Stimulated activated CD4-positive, alpha-beta T cell treated with anti-CD3 and anti-CD28 coated beads, Interleukin-1b, Interleukin-23, amount 100 ng/mL, for 24 hours (primary cell): Measurements from ENCODE around the gene FAM234A.
"Not testable (repeated sequence)": the region's sequence is repeated elsewhere in the genome, so short reads cannot be mapped to it uniquely, and the experiment has no call there.

Source experiments
- DNase-seq, 4 experiments: peaks; one replicate each; pipeline ENCODE4 v3.0.0-alpha.2; 2020; ENCODE audit warnings: low read depth in 4 of 4, low spot score in 1 of 4

FAM234A gene

DNA sequence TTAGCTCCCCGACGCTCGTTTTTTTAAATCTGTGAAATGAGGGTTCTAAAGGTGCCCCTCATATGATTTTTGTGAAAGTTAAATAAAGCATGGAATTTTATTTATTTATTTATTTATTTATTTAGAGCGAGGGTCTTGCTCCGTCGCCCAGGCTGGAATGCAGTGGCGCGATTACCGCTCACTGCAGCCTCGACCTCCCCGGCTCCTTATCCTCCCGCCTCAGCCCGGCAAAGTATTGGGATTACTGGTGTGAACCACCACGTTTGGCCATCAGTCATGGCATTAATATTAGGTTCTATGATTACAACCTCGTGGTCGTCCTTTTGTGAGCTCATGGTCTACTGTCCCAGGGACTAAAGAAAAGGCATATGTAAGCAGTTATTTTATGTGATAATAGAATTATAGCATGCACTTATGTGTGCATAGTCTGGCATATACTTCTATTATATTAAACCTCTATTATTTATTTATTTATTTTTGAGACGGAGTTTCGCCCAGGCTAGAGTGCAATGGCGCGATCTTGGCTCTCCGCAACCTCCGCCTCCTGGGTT is 4.8 kb upstream of the FAM234A start:
- no peak for DNase-seq

DNA sequence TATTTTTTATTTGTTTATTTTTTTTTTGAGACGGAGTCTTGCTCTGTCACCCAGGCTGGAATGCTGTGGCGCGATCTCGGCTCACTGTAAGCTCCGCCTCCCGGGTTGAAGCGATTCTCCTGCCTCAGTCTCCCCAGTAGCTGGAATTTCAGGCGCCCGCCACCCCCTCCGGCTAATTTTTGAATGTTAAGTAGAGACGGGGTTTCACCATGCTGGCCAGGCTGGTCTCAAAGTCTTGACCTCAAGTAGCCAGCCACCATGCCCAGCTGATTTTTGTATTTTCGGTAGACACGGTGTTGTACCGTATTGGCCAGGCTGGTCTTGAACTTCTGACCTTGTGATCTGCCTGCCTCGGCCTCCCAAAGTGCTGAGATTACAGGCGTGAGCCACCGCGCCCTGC is 4.3 kb upstream of the FAM234A start:
- not testable (repeated sequence) for DNase-seq

DNA sequence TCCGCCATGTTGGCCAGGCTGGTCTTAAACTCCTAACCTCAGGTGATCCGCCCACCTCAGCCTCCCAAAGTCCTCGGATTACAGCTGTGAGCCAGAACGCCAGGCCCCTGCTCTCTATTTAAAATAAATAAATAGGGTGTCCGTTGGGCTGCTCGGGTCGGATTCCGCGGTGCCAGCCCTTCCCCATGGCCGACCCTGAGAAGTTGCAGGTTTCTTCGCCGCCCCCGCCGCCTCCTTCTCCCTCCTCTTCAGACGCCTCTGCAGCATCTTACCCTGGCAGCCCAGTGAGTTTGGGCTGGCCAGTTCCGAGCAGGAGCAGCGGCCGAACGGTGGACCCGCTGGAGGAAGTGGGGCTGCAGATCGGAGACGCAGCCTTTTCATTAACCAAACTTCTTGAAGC is 3.7 kb upstream of the FAM234A start:
- DNase-seq, result no peak

DNA sequence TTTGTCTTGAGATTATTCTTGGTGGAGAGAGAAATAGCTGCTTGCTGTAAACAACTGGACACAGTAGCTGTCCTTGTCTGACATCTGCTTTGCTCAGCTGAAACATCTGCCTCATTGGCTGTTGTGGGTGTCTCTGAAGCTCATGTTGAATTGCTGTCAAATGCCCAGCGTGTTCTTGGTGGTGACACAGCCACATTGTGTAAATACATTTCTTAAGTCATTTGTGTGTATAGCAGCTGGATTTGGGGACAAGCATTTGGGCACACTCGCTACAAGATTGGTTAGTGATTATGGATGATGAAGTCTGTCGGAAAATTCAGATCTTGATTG is 5.3 kb downstream of the FAM234A start:
- DNase-seq, result no peak

DNA sequence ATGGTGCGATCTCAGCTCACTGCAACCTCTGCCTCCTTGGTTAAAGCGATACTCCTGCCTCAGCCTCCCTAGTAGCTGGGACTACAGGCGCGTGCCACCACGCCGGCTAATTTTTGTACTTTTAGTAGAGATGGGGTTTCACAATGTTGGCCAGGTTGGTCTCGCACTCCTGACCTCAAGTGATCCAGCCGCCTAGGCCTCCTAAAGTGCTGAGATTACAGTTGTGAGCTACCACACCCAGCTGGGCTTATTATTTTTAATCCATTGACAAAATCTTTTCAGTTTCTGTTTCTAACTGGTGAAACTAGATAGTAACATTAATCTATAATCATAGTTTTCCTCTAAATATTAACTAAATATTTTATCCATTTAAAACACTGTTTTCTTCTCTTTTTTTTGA is 5.9 kb downstream of the FAM234A start:
- DNase-seq, result no peak

DNA sequence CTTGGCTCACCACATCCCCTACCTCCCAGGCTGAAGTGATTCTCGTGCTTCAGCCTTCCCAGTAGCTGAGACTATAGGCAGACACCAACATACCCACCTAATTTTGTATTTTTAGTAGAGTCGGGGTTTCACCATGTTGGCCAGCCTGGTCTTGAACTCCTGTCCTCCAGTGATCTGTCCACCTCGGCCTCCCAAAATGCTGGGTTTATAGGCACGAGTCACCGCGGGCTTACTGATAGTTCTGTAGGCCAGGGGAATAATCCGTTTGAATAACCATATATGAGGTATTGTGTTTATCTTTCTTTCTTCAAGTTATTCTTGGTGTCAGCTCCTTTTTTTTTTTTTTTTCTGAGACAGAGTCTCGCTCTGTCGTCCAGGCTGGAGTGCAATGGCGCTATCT is 7.7 kb downstream of the FAM234A start:
- no peak for DNase-seq

DNA sequence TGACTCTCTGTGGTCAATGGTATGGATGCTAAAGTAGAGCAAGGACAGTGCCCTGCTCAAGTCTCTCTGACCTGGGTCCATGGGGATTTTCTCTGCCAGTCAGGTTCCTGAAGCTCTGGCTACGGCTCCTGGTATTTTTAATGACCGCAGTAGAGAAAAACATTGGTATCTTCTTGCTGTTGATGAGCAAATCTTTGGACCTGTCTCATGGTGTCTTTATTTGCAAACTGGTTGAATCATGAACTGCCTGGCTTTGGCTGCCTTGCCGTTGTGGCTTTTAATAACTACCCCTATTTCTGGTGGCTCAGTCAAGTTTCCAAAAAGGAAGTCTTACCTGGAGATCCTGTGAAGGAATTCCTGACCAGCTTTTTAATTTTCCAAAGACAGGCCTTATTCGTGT is 8.7 kb downstream of the FAM234A start:
- DNase-seq, result no peak

DNA sequence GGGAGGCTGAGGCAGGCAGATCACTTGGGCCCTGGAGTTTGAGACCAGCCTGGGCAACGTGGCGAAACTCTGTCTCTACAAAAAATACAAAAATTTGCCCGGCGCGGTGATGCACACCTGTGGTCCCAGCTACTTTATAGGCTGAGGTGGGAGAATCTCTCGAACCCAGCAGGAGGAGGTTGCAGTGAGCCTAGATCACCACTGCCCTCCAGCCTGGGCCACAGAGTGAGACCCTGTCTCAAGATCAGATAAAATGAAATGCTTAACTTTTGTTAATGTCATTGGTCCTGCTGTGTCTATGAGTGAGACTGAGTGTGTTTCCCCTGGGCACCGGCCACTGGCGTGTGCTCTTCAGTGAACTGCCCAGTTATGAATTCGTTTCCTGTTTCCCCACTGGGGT is 10.5 kb downstream of the FAM234A start:
- no peak for DNase-seq

DNA sequence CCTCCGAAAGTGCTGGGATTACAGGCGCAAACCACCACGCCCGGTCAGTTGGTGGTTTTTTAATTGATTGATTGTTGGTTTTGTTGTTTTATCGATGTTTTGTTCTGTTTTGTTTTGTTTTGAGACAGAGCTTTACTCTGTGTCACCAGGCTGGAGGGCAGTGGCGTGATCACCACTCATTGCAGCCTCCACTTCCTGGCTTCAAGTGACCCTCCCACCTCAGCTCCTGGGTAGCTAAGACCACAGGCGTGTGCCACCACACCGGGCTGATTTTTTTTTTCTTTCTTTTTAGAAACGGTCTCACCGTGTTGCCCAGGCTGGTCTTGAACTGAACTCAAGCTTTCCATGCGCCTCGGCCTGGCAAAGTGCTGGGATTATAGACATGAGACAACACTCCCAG is 12.4 kb downstream of the FAM234A start:
- no peak for DNase-seq

DNA sequence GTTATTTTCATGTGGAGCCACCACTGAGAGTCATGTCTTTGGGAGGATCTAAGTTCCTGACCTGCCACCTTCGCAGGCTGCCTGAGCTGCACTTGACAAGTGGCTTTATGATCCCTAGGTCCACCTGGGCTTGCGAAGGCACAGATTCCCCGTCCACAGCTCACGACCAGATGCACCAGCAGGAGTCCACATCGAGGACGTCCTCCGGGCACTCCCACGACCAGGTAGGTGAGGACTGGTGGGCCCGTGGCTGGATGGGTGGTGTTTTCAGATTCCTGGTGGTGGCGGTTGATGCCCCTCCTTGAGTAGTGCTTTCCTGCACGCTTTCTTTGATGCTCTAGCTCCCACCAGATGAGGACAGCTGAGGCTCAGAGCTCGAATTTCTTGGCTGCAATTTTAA is 14.8 kb downstream of the FAM234A start:
- DNase-seq, result no peak

DNA sequence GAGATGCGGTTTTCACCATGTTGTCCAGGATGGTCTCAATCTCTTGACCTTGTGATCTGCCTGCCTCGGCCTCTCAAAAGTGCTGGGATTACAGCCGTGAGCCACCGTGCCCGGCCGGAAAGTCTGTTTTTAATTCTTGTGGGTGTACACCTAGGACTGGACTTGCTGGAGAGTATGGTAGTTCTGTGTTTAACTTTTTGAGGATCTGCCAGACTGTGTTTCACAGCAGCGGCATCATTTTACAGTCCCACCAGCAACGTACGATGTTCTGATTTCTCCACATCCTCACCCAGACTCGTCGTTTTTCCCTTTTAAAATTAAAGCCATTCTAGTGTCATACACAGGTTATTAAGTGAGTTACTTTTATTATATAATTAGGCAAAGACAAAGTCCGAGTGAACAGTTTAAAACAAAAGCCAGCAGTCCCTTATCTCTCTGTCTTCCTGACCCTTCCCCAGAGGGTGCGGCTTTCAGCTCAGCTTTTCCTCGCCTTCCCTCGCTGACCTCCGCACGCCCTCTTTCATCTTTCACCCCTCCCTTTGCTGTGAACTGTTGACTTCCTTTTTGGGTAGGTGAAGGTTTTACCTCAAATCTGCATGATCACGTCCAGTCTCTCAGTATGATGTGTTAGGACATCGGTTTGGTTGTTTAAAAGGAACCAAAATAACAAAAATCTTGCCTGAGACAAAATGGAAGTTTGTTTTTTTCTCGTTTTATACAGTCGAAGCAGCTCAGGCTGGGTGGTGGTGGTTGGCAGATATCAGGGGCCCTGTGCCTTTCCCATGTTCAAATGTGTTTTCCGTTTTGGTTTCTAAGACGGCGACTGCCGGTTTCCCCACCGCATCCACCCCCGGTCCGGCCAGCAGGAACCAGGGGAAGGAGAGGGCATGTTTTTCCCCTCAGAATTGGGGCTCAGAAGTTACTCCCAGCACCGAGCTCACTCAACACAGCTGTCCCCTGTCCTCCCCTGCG is 18.0 kb downstream of the FAM234A start:
- no peak for DNase-seq

DNA sequence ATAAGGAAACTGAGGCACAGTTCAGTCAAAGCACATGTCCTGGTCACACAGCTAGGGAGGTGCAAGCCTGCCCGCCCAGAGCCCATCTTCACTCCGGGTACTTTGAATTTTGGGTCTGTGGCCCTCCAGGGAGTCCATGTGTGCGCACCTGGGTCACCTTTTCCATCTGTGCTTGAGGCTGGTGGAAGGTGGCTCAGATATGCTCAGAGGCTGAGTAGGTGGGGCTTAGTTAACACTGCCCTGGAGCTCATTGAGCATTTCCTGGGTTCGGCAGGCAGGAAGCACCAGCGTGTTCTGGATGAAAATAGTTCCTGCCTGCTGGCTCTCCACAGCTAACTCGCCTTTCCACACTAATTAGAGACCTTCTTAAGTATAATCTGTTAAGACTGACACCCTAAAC is 19.2 kb downstream of the FAM234A start:
- no peak for DNase-seq

DNA sequence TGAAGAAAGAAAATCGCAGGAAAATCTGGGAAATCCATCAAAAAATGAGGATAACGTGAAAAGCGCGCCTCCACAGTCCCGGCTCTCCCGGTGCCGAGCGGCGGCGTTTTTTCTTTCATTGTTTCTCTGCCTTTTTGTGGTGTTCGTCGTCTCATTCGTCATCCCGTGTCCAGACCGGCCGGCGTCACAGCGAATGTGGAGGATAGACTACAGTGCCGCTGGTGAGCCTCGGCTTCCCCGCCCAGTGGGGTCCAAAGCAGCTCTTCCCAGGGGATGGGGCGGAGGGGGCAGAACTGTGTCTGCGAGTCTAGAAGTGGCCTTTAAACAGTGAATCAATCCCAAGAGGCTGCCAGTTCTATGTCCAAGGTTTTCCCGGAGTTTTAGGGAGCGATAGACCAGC is 19.8 kb downstream of the FAM234A start:
- no peak for DNase-seq

DNA sequence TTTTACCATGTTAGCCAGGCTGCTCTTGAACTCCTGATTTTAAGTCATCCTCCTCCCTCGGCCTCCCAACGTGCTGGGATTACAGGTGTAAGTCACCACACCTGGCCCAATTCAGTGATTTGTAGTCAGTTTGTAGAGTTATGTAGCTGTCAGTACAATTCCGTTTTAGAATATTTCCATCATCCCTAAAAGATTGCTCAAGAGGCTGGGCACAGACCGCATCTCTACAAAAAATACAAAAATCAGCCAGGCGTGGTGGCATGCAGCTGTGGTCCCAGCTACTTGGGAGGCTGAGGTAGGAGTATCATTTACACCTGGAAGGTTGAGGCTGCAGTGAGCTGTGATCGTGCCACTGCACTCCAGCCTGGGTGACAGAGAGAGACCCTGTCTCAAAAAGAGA is 20.6 kb downstream of the FAM234A start:
- no peak for DNase-seq

DNA sequence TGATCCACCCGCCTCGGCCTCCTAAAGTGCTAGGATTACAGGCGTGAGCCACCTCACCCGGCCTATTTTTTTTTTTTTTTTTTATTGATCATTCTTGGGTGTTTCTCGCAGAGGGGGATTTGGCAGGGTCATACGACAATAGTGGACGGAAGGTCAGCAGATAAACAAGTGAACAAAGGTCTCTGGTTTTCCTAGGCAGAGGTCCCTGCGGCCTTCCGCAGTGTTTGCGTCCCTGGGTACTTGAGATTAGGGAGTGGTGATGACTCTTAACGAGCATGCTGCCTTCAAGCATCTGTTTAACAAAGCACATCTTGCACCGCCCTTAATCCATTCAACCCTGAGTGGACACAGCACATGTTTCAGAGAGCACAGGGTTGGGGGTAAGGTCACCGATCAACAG is 23.5 kb downstream of the FAM234A start:
- DNase-seq, result not testable (repeated sequence)

DNA sequence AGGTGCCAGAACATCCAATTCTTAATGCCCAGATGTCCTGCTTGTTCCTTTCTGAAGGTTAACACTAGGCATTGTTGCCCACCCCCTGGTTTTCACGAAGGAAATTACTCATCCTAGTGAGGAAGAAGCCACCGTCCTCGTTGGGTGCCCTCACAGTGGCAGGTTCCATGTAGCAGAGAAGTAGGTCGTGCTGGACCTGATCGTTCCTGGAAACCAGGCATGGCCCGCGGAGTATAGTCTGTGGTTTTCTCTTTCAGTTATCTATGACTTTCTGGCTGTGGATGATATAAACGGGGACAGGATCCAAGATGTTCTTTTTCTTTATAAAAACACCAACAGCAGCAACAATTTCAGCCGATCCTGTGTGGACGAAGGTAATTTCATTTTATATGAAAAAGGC is 24.6 kb downstream of the FAM234A start:
- no peak for DNase-seq

DNA sequence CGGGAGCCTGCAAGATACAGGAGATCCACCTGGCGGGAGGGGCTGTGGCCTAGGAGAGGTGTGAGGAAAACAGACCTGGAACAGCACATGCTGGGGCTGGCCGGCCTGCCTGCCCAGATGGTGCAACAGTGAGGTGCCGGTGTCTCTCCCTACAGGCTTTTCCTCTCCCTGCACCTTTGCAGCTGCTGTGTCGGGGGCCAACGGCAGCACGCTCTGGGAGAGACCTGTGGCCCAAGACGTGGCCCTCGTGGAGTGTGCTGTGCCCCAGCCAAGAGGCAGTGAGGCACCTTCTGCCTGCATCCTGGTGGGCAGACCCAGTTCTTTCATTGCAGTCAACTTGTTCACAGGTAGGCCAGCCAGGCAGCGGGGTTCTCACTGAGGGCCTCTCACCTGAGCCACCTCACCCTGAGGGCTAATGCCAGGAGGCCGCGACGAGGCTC is 25.2 kb downstream of the FAM234A start:
- DNase-seq, result no peak

DNA sequence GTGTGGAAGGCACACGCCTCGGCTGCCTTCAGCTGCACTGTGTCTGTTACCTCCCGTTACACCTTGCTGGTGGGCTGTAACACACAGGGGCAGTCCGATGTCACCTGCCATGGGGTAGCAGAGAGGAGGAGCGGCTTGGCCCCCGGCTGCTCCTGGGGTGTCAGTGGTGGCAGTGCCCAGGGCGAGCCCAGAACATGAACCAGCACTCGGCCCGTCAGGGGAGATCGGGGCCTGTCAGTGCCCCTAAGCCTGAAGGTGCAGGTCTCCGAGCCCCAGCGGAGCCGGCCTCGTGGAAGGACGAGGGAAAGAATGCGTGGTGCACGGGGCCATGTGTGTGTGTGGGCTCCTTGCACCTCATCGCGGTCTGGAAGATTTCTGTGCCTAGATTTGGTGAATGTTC is 25.7 kb downstream of the FAM234A start:
- DNase-seq, result no peak

DNA sequence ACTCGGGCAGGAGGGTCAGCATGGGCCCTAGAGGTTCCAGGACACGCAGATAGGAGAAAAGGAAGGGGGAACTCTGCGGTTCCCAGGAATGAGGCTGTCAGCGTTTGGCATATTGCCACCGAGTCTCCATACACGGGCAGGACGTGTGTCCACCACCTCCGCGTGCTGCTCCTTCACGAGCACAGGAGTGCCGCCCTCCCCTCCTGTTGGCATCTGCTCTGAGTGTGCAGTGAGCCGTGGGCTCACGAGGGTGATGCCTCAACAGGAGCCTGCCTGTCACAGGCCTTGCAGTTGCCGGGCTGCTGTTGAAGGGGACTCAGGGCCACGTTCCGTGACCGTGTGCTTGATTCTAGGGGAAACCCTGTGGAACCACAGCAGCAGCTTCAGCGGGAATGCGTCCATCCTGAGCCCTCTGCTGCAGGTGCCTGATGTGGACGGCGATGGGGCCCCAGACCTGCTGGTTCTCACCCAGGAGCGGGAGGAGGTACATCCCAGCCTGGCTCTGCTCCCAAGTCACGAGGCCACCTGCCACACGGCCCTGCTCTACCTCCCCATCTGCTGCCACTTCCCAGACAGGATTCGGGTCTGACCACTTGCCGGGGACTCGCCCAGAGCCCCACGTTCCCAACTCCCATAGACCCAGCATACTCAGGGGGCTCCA is 26.5 kb downstream of the FAM234A start:
- no peak for DNase-seq

DNA sequence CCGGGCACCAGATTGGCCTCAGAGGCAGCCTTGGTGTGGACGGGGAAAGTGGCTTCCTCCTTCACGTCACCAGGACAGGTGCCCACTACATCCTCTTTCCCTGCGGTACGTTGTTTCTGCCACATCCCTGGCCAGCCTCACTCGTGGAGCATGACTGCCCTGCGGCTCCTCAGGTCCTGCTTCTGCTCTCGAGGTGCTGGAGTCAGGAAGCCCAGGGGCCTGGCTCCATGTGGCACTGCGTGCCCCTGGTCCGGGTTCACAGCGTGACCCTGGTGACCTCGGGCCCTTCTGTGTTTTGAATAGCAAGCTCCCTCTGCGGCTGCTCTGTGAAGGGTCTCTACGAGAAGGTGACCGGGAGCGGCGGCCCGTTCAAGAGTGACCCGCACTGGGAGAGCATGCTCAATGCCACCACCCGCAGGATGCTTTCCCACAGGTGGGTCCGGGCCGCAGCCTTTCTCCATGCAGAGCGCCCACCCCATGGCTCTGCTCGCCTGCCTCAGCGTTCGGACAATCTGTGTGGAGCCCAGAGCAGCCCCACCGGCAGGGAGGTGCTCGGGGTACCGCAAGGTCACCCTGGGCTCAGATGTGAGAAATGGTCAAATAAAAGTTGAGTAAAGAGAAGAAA is 27.6 kb downstream of the FAM234A start:
- no peak for DNase-seq

DNA sequence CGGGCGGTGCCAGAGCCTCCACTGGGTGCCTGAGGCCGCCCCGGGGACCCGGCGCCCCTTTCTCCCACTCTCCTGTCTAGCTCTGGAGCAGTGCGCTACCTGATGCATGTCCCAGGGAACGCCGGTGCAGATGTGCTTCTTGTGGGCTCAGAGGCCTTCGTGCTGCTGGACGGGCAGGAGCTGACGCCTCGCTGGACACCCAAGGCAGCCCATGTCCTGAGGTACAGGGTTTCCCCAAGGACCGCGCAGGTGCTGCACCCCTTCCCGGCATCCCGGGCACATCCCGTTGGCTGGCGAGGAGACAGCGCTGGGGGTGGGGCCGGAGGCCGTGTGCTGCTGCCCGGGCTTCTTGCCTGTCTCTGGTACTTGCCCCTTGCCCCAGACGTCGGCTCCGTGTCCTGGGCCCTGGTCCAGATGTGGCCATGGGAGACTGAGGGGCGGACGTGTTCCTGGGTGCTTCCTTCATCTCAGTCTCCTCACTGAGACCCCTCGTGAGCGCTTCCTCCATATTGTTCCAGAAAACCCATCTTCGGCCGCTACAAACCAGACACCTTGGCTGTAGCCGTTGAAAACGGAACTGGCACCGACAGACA is 28.7 kb downstream of the FAM234A start:
- DNase-seq, result no peak

DNA sequence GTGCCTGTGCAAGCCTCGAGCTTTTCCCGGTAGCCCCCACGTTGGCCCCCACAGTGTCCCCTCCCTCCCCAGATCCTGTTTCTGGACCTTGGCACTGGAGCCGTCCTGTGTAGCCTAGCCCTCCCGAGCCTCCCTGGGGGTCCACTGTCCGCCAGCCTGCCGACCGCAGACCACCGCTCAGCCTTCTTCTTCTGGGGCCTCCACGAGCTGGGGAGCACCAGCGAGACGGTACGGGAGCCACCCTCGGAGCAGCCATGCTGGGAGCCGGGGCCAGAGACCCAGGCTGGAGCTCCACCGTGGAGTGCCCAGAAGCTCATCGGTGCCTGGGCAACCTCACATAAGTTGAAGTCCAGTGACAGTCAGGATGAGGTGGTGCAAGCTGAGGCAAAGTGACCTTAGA is 29.3 kb downstream of the FAM234A start:
- DNase-seq, result no peak
